HepG2 (cell line): Measurements from ENCODE around the gene APOC3. TPM values are rescaled to one million over a fixed set of nuclear protein-coding genes. Genes with fewer than 3 reads are reported as not detected.

ENCODE experiments used
- ARID2 ChIP-seq: sonication (generic); formaldehyde crosslinking; IDR thresholded peaks from 2 replicates; pipeline ENCODE4 v1.8.1; 2022; ENCODE audit warnings: mild to moderate bottlenecking, missing genetic modification reagents, borderline replicate concordance
- CBX5 ChIP-seq: sonication (generic); formaldehyde crosslinking; IDR thresholded peaks from 2 replicates; pipeline ENCODE4 v1.4.0; 2020; ENCODE audit warnings: missing genetic modification reagents, borderline replicate concordance
- CEBPG ChIP-seq: IDR thresholded peaks from 2 replicates; pipeline ENCODE4 v1.6.1; 2016
- FOXO1 ChIP-seq: sonication (generic); formaldehyde crosslinking; IDR thresholded peaks from 2 replicates; pipeline ENCODE4 v1.4.0; 2020; ENCODE audit warnings: missing genetic modification reagents
- FUBP1 ChIP-seq: sonication (generic); formaldehyde crosslinking; IDR thresholded peaks from 2 replicates; pipeline ENCODE4 v1.5.1; 2020; ENCODE audit warnings: missing genetic modification reagents, mild to moderate bottlenecking, borderline replicate concordance
- HMG20B ChIP-seq: conservative IDR thresholded peaks from 2 replicates; pipeline ENCODE4 v1.6.1; 2016; ENCODE audit warnings: missing genetic modification reagents, missing compliant biosample characterization
- HOXA5 ChIP-seq: sonication (generic); formaldehyde crosslinking; IDR thresholded peaks from 2 replicates; pipeline ENCODE4 v1.4.0; 2020; ENCODE audit warnings: missing genetic modification reagents
- IRF2 ChIP-seq: IDR thresholded peaks from 2 replicates; pipeline ENCODE4 v1.6.1; 2018; ENCODE audit warnings: missing genetic modification reagents, missing compliant biosample characterization
- MIXL1 ChIP-seq: IDR thresholded peaks from 2 replicates; pipeline ENCODE4 v1.6.1; 2016
- MXD3 ChIP-seq: IDR thresholded peaks from 2 replicates; pipeline ENCODE4 v1.6.1; 2016; ENCODE audit warnings: mild to moderate bottlenecking, missing biosample characterization, missing genetic modification reagents
- NR2C2 ChIP-seq: sonication (generic); formaldehyde crosslinking; IDR thresholded peaks from 2 replicates; pipeline ENCODE4 v1.4.0; 2020; ENCODE audit warnings: missing genetic modification reagents, mild to moderate bottlenecking, moderate library complexity, borderline replicate concordance
- NR3C1 ChIP-seq: sonication (generic); formaldehyde crosslinking; IDR thresholded peaks from 2 replicates; pipeline ENCODE4 v1.4.0; 2020; ENCODE audit warnings: missing genetic modification reagents
- RBFOX2 ChIP-seq: fragments of 200-400 bp; formaldehyde crosslinking; IDR thresholded peaks from 2 replicates; pipeline ENCODE4 v1.6.1; 2017; ENCODE audit warnings: low read depth, mild to moderate bottlenecking, low read length
- RBM39 ChIP-seq: fragments of 200-400 bp; formaldehyde crosslinking; IDR thresholded peaks from one replicate; pipeline ENCODE4 v1.6.1; 2018; ENCODE audit warnings: antibody characterized with exemption, mild to moderate bottlenecking, low read depth, low read length; ENCODE audit not compliant: poor library complexity, severe bottlenecking
- SOX5 ChIP-seq: IDR thresholded peaks from 2 replicates; pipeline ENCODE4 v1.6.1; 2016; ENCODE audit warnings: borderline replicate concordance
- SRF ChIP-seq: IDR thresholded peaks from 2 replicates; pipeline ENCODE4 v1.6.1; 2011; ENCODE audit warnings: mild to moderate bottlenecking, low read depth, low read length, moderate library complexity
- TEAD3 ChIP-seq: optimal IDR thresholded peaks from 2 replicates; pipeline ENCODE3; 2016; ENCODE audit warnings: borderline replicate concordance
- THYN1 ChIP-seq: sonication (generic); formaldehyde crosslinking; IDR thresholded peaks from 2 replicates; pipeline ENCODE4 v1.8.1; 2023; ENCODE audit warnings: low read depth, mild to moderate bottlenecking, moderate library complexity, missing genetic modification reagents, borderline replicate concordance
- ZBTB34 ChIP-seq: sonication (generic); formaldehyde crosslinking; IDR thresholded peaks from 2 replicates; pipeline ENCODE4 v1.8.0; 2022; ENCODE audit warnings: mild to moderate bottlenecking, missing genetic modification reagents
- ZNF225 ChIP-seq: sonication (generic); formaldehyde crosslinking; IDR thresholded peaks from 2 replicates; pipeline ENCODE4 v1.4.0; 2020; ENCODE audit warnings: mild to moderate bottlenecking, missing genetic modification reagents
- ZNF274 ChIP-seq: sonication (generic); formaldehyde crosslinking; IDR thresholded peaks from 2 replicates; pipeline ENCODE4 v1.5.1; 2020; ENCODE audit warnings: mild to moderate bottlenecking, missing genetic modification reagents
- ZNF414 ChIP-seq: sonication (generic); formaldehyde crosslinking; IDR thresholded peaks from 2 replicates; pipeline ENCODE4 v1.5.0; 2020; ENCODE audit warnings: missing genetic modification reagents
- ZNF552 ChIP-seq: sonication (generic); formaldehyde crosslinking; IDR thresholded peaks from 2 replicates; pipeline ENCODE4 v1.9.0; 2022; ENCODE audit warnings: missing genetic modification reagents, mild to moderate bottlenecking, borderline replicate concordance
- ZNF660 ChIP-seq: sonication (generic); formaldehyde crosslinking; IDR thresholded peaks from 2 replicates; pipeline ENCODE4 v1.5.1; 2020; ENCODE audit warnings: mild to moderate bottlenecking, low read depth, missing genetic modification reagents, borderline replicate concordance
- ZNF7 ChIP-seq: IDR thresholded peaks from 2 replicates; pipeline ENCODE4 v1.6.1; 2016; ENCODE audit warnings: missing biosample characterization, missing genetic modification reagents
- ZSCAN25 ChIP-seq: sonication (generic); formaldehyde crosslinking; IDR thresholded peaks from 2 replicates; pipeline ENCODE4 v1.8.0; 2022; ENCODE audit warnings: mild to moderate bottlenecking, missing genetic modification reagents
- polyA plus RNA-seq, 8 experiments: library from polyadenylated mRNA; depleted of rRNA in 3 of 8; stranded (reverse) in 7 of 8; unstranded in 1 of 8; fragments of >200 nt; fragmentation: Illumina TruSeq in 4 of 8; extraction: Trizol in 4 of 8; gene quantifications; 2 replicates each; pipeline versions ENCODE4 v1.2.1 to v1.2.3, GENCODE V29; 2011 to 2016; ENCODE audit warnings: low read depth in 4 of 8, missing spikeins in 1 of 8, mixed read lengths in 1 of 8; ENCODE audit not compliant: insufficient read depth in 1 of 8
- total RNA-seq, 5 experiments: library from RNA; depleted of rRNA; stranded (reverse); fragments of >200 nt; fragmentation: Illumina TruSeq; extraction: Trizol; gene quantifications; 2 replicates each; pipeline ENCODE4 v1.2.3, GENCODE V29; 2016; ENCODE audit warnings: low read depth in 1 of 5

The APOC3 gene
- total and polyA plus RNA-seq, 2 of the 13 experiments (the other 11 are each of a cell fraction or from before 2014, with no cell fraction given): 314 to 687 TPM

GRCh38 chr11:116833816-116834534 lies 4.3 kb downstream of the APOC3 start (continued):
- TF ChIP-seq ZNF225 (CRISPR knock-in tag) (no peak; the same call in 1 of the 2 replicates), ZNF274 (no peak), HOXA5 (0 out of 2 replicates have a peak, but pooled peaks have one; percentile 57), ZSCAN25 (CRISPR knock-in tag) (peak; percentile 87), FUBP1 (CRISPR knock-in tag) (no peak; the same call in 1 of the 2 replicates), ZNF7 (CRISPR knock-in tag) (no peak), TEAD3 (CRISPR knock-in tag) (peak; percentile 30), RBFOX2 (peak; percentile 63; the same call in 1 of the 2 replicates), NR3C1 (CRISPR knock-in tag) (no peak), MIXL1 (CRISPR knock-in tag) (peak; percentile 13; the same call in 1 of the 2 replicates), IRF2 (CRISPR knock-in tag) (peak; percentile 75), NR2C2 (CRISPR knock-in tag) (peak; percentile 76), ZNF552 (CRISPR knock-in tag) (0 out of 2 replicates have a peak, but pooled peaks have one; percentile 59), FOXO1 (CRISPR knock-in tag) (0 out of 2 replicates have a peak, but pooled peaks have one; percentile 53), MXD3 (CRISPR knock-in tag) (peak; percentile 53; the same call in 1 of the 2 replicates), ZNF660 (CRISPR knock-in tag) (no peak), HMG20B (CRISPR knock-in tag) (0 out of 2 replicates have a peak, but pooled peaks have one; percentile 7), CEBPG (CRISPR knock-in tag) (0 out of 2 replicates have a peak, but pooled peaks have one; percentile 12), ZNF414 (peak; percentile 48; the same call in 1 of the 2 replicates), SOX5 (CRISPR knock-in tag) (peak; percentile 78), SRF (no peak), RBM39 (peak; percentile 15), CBX5 (CRISPR knock-in tag) (0 out of 2 replicates have a peak, but pooled peaks have one; percentile 32), ARID2 (CRISPR knock-in tag) (peak; percentile 33; the same call in 1 of the 2 replicates), ZBTB34 (CRISPR knock-in tag) (0 out of 2 replicates have a peak, but pooled peaks have one; percentile 37), THYN1 (CRISPR knock-in tag) (no peak)
